Measurements from ENCODE around the gene LRRC41.

DNA sequence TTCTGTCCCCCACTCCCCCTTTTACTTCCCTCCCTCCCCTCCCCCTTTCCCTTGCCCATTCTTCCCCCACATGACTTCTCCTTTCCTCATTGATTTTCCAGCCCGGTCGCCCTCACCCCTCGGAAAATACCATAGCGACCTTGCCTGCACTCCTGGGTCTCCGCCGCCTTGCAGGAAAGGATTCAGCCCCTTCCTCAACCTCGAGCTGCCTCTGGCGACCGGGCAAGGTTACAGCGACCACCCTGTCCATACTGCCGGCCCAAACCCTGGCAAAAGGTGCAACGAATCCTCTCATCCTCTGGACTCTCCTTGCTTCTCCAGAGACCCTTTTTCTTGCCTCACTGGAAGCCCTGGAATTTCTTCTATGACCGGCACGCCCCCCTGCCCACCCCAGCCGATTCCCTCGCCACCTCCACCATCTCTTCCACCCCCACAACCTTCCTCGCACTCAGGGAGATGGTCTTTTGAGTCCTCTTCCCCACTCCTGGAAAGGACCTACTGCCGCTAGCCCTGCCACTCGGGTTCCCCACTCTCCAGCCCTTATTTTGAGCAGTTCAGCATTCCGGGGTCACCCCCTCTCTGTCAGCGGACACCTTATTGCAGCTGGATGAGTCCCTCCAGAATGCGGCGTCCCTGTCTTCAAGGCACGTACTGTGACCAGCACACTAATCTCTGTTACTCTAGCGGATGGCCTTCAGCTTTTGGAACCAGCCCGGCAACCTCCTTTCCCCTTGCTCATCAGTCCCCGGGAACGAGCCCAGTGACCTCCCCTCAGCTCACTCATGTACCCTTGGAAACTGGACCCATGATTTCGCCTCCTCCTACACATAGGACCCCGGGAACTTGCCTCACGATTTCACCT lies 38.0 kb upstream of the LRRC41 start:
- TF ChIP-seq CTCF (conservative IDR thresholded peaks at IDR 0.05) (no peak), EZH2 (IDR thresholded peaks at IDR 0.05; ENCODE audit: low read depth) (no peak)
